A549 treated with dexamethasone at 1 μM for 4 hours (cell line): Measurements from ENCODE around the gene WDR82. TPM values are rescaled to one million over a fixed set of nuclear protein-coding genes. Genes with fewer than 3 reads are reported as not detected.

Source experiments
- total RNA-seq: library from RNA; stranded (reverse); fragments of 200-300 nt; extraction: Qiagen RNA extraction; gene quantifications from 5 replicates; pipeline ENCODE4 v1.2.3, GENCODE V29; 2022

Gene WDR82
- total RNA-seq, result 46.6 to 56.9 TPM (median 53.0 TPM) in 5 replicates

GRCh38 chr3:52278510-52279069, at the start of gene WDR82:
Gene WDR82, minus strand, starts transcription at chr3:52278649. Its CDS starts 288 bp downstream, at chr3:52278361.

GRCh38 chr3:52315977-52316764, 37.7 kb upstream of the WDR82 start, which contains the start of gene DNAH1:
Gene DNAH1, plus strand, starts transcription at chr3:52316319. Its CDS starts 6,124 bp downstream, at chr3:52322443.

GRCh38 chr3:52245322-52246263, 32.9 kb downstream of the WDR82 start, which contains the start of gene PPM1M:
Gene PPM1M, plus strand, starts transcription at chr3:52245759. Its CDS starts 66 bp downstream, at chr3:52245825.

GRCh38 chr3:52238761-52239701, 39.4 kb downstream of the WDR82 start, which contains the start of gene TWF2:
Gene TWF2, minus strand, starts transcription at chr3:52239158. Its CDS starts 142 bp downstream, at chr3:52239016.

GRCh38 chr3:52225452-52226228, 52.8 kb downstream of the WDR82 start, which contains the start of gene TLR9:
Gene TLR9, minus strand, starts transcription at chr3:52225645. Its CDS starts 116 bp downstream, at chr3:52225529.

Other genes starting within 250 kb of the WDR82 start
- gene DUSP7, start 222.1 kb downstream of the WDR82 start, total RNA-seq, result 18.8 to 25.6 TPM (median 23.9 TPM) in 5 replicates
- gene POC1A, start 124.2 kb downstream of the WDR82 start, total RNA-seq, result 15.8 to 19.0 TPM (median 18.2 TPM) in 5 replicates
- 42.1 to 49.2 TPM (median 46.6 TPM) in 5 replicates for gene ALAS1, start 80.5 kb downstream of the WDR82 start, total RNA-seq
- 0.02 to 0.12 TPM (median 0.07 TPM) in 3 of 5 replicates, not detected in the others for gene TLR9, start 53.0 kb downstream of the WDR82 start, total RNA-seq
- 54.3 to 69.4 TPM (median 62.0 TPM) in 5 replicates for gene TWF2, start 39.5 kb downstream of the WDR82 start, total RNA-seq
- gene PPM1M, start 32.9 kb downstream of the WDR82 start, total RNA-seq, result 3.5 to 5.3 TPM (median 4.6 TPM) in 5 replicates
- 2.8 to 3.7 TPM (median 3.4 TPM) in 5 replicates for gene GLYCTK, start 9.2 kb upstream of the WDR82 start, total RNA-seq
- gene DNAH1, start 37.7 kb upstream of the WDR82 start, total RNA-seq, result 0.71 to 1.3 TPM (median 0.95 TPM) in 5 replicates
- gene BAP1, start 131.4 kb upstream of the WDR82 start, total RNA-seq, result 27.6 to 35.6 TPM (median 34.8 TPM) in 5 replicates
- 2.9 to 3.2 TPM (median 3.0 TPM) in 5 replicates for gene PHF7, start 132.0 kb upstream of the WDR82 start, total RNA-seq
- 0.10 to 0.26 TPM (median 0.11 TPM) in 5 replicates for gene SEMA3G, start 166.5 kb upstream of the WDR82 start, total RNA-seq
- gene TNNC1, start 175.4 kb upstream of the WDR82 start, total RNA-seq, result 0.87 to 1.3 TPM (median 1.3 TPM) in 5 replicates
- 7.9 to 14.9 TPM (median 12.2 TPM) in 5 replicates for gene NISCH, start 177.0 kb upstream of the WDR82 start, total RNA-seq
- 0.09 to 0.17 TPM (median 0.13 TPM) in 4 of 5 replicates, not detected in the other for gene STAB1, start 216.7 kb upstream of the WDR82 start, total RNA-seq